ENCODE data around the gene OPN3. TPM values are rescaled to one million over a fixed set of nuclear protein-coding genes. Genes with fewer than 3 reads are reported as not detected.
"Not testable (repeated sequence)": the region's sequence is repeated elsewhere in the genome, so short reads cannot be mapped to it uniquely, and the experiment has no call there.

OPN3 gene
- 12.5 and 12.6 TPM in 2 replicates for total RNA-seq (2014; rRNA removed; shearing (Covaris generic))

GRCh38 chr1:241640149-241640866, at the start of gene OPN3, which contains the start of gene CHML:
Gene OPN3 (minus strand): TSS chr1:241640369. CDS start chr1:241640254, 115 bp downstream.
Gene CHML (minus strand): TSS chr1:241640369. CDS start chr1:241635766, 4,603 bp downstream.
- peak; percentile 89 for DNase-seq (ENCODE audit: low spot score)

GRCh38 chr1:241688940-241689368, 48.8 kb upstream of the OPN3 start:
- DNase-seq (ENCODE audit: low spot score) = no peak

GRCh38 chr1:241684108-241684507, 43.9 kb upstream of the OPN3 start:
- no peak for DNase-seq (ENCODE audit: low spot score)

GRCh38 chr1:241682921-241683320, 42.8 kb upstream of the OPN3 start:
- DNase-seq (ENCODE audit: low spot score) = no peak

- DNase-seq (ENCODE audit: low spot score) = not testable (repeated sequence)
These were observed 41.8 kb upstream of the OPN3 start for GRCh38 chr1:241681861-241682448.

- no peak for DNase-seq (ENCODE audit: low spot score)
These were observed 39.8 kb upstream of the OPN3 start for GRCh38 chr1:241679961-241680360.

- DNase-seq (ENCODE audit: low spot score) = no peak
These were observed 39.2 kb upstream of the OPN3 start for GRCh38 chr1:241679404-241679803.

- no peak for DNase-seq (ENCODE audit: low spot score)
These were observed 38.4 kb upstream of the OPN3 start for GRCh38 chr1:241678536-241678935.

- no peak for DNase-seq (ENCODE audit: low spot score)
These were observed 37.0 kb upstream of the OPN3 start for GRCh38 chr1:241677201-241677600.

- no peak for DNase-seq (ENCODE audit: low spot score)
These were observed 35.8 kb upstream of the OPN3 start for GRCh38 chr1:241675983-241676382.

- DNase-seq (ENCODE audit: low spot score) = no peak
These were observed 34.7 kb upstream of the OPN3 start for GRCh38 chr1:241674805-241675384.

GRCh38 chr1:241672301-241672700, 32.1 kb upstream of the OPN3 start:
- DNase-seq (ENCODE audit: low spot score) = no peak

- DNase-seq (ENCODE audit: low spot score) = no peak
These were observed 26.2 kb upstream of the OPN3 start for GRCh38 chr1:241666419-241666818.

- no peak for DNase-seq (ENCODE audit: low spot score)
These were observed 20.3 kb upstream of the OPN3 start for GRCh38 chr1:241660424-241660972.

- not testable (repeated sequence) for DNase-seq (ENCODE audit: low spot score)
These were observed 18.8 kb upstream of the OPN3 start for GRCh38 chr1:241659016-241659415.

GRCh38 chr1:241658081-241658793, 18.1 kb upstream of the OPN3 start:
- no peak for DNase-seq (ENCODE audit: low spot score)

- no peak for DNase-seq (ENCODE audit: low spot score)
These were observed 14.5 kb upstream of the OPN3 start for GRCh38 chr1:241654641-241655040.

- no peak for DNase-seq (ENCODE audit: low spot score)
These were observed 13.8 kb upstream of the OPN3 start for GRCh38 chr1:241654019-241654418.

GRCh38 chr1:241652012-241652411, 11.8 kb upstream of the OPN3 start, which contains the start of gene WDR64:
Gene WDR64 (plus strand): TSS chr1:241652281. CDS start chr1:241652485, 204 bp downstream.
- DNase-seq (ENCODE audit: low spot score) = no peak

- no peak for DNase-seq (ENCODE audit: low spot score)
These were observed 8.0 kb upstream of the OPN3 start for GRCh38 chr1:241648159-241648558.

GRCh38 chr1:241647658-241648057, 7.5 kb upstream of the OPN3 start:
- DNase-seq (ENCODE audit: low spot score) = no peak

- no peak for DNase-seq (ENCODE audit: low spot score)
These were observed 6.0 kb upstream of the OPN3 start for GRCh38 chr1:241646201-241646600.
